SK-N-SH (cell line): ENCODE results near the gene SH3PXD2A. TPM values are rescaled to one million over a fixed set of nuclear protein-coding genes. Genes with fewer than 3 reads are reported as not detected.
A peak's percentile ranks its signal among the peaks of the same experiment; 100 is the strongest.

Experiments used
- CTCF ChIA-PET: fragments of 300-600, 350-600 bp; formaldehyde crosslinking; extraction: SDS; loops from one replicate; lab custom pipeline; 2021; lab: Yijun Ruan, JAX
- POLR2A ChIA-PET: fragments of 350-600 bp; sonication (Branson Sonifier 250); formaldehyde crosslinking; extraction: SDS; loops from one replicate; lab custom pipeline; 2020; ENCODE audit warnings: antibody characterized with exemption, inconsistent platforms; lab: Yijun Ruan, JAX
- DNase-seq: peaks from one replicate; pipeline ENCODE4 v3.0.0; 2012
- H2AFZ ChIP-seq: fragments of 200-600 bp; sonication (generic); 2 replicates; pipeline ENCODE4 v1.8.1; 2016; ENCODE audit warnings: antibody characterized with exemption, mild to moderate bottlenecking, low read depth
- H3F3A ChIP-seq: fragments of 200-600 bp; sonication (generic); replicated peaks from 2 replicates; pipeline ENCODE3; 2016; ENCODE audit warnings: antibody characterized with exemption, mild to moderate bottlenecking; ENCODE audit not compliant: insufficient read depth
- H3K27ac ChIP-seq, 2 experiments: fragments of 200-500 bp in 1 of 2; fragments of 200-600 bp in 1 of 2; sonication (Bioruptor generic) in 1 of 2; sonication (generic), shearing (Covaris generic) in 1 of 2; 2 replicates each; pipeline versions ENCODE4 v1.5.1 to v1.6.1; 2014 to 2016; ENCODE audit warnings: low read depth in 2 of 2, inconsistent platforms in 1 of 2, low read length in 1 of 2, mild to moderate bottlenecking in 1 of 2, mixed read lengths in 1 of 2
- H3K27me3 ChIP-seq: fragments of 200-600 bp; sonication (generic), shearing (Covaris generic); 2 replicates; pipeline ENCODE4 v1.6.1; 2016; ENCODE audit warnings: mixed run types; ENCODE audit not compliant: insufficient read depth
- H3K36me3 ChIP-seq, 2 experiments: fragments of 200-500 bp in 1 of 2; fragments of 200-600 bp in 1 of 2; sonication (Bioruptor generic) in 1 of 2; sonication (generic) in 1 of 2; replicated peaks in 1 of 2; 2 replicates each; pipeline versions ENCODE3 to v1.5.1; 2014 to 2016; ENCODE audit warnings: low read length in 1 of 2, mild to moderate bottlenecking in 1 of 2; ENCODE audit not compliant: insufficient read depth in 2 of 2, control insufficient read depth in 1 of 2
- H3K4me1 ChIP-seq, 2 experiments: fragments of 200-500 bp in 1 of 2; fragments of 200-600 bp in 1 of 2; sonication (Bioruptor generic) in 1 of 2; sonication (generic), shearing (Covaris generic) in 1 of 2; 2 replicates each; pipeline versions ENCODE4 v1.5.1 to v1.6.1; 2014 to 2016; ENCODE audit warnings: low read depth in 1 of 2, low read length in 1 of 2, mixed run types in 1 of 2; ENCODE audit not compliant: insufficient read depth in 2 of 2, control insufficient read depth in 1 of 2
- H3K4me2 ChIP-seq: fragments of 200-600 bp; sonication (generic), shearing (Covaris generic); 2 replicates; pipeline ENCODE4 v1.6.1; 2017; ENCODE audit warnings: mixed run types
- H3K4me3 ChIP-seq, 2 experiments: fragments of 200-500 bp in 1 of 2; fragments of 200-600 bp in 1 of 2; sonication (Bioruptor generic) in 1 of 2; sonication (generic), shearing (Covaris generic) in 1 of 2; 2 replicates each; pipeline versions ENCODE4 v1.5.1 to v1.8.1; 2014 to 2016; ENCODE audit warnings: low read depth in 2 of 2, inconsistent platforms in 1 of 2, low read length in 1 of 2, mild to moderate bottlenecking in 1 of 2, mixed read lengths in 1 of 2, moderate library complexity in 1 of 2
- H3K79me2 ChIP-seq: fragments of 200-600 bp; sonication (generic); 2 replicates; pipeline ENCODE4 v1.8.1; 2017; ENCODE audit warnings: mild to moderate bottlenecking; ENCODE audit not compliant: insufficient read depth
- H3K9ac ChIP-seq: fragments of 200-600 bp; sonication (generic); 2 replicates; pipeline ENCODE4 v1.6.1; 2017; ENCODE audit warnings: mixed run types
- H3K9me2 ChIP-seq: fragments of 200-600 bp; sonication (generic); 2 replicates; pipeline ENCODE4 v1.6.1; 2017; ENCODE audit warnings: mixed run types
- H3K9me3 ChIP-seq: fragments of 200-600 bp; sonication (generic); 2 replicates; pipeline ENCODE4 v1.6.1; 2017; ENCODE audit warnings: mixed run types, mild to moderate bottlenecking, moderate library complexity
- H4K20me1 ChIP-seq: fragments of 200-600 bp; sonication (generic); 2 replicates; pipeline ENCODE4 v1.6.1; 2017; ENCODE audit warnings: mild to moderate bottlenecking, mixed run types; ENCODE audit not compliant: insufficient read depth
- CHD2 ChIP-seq: fragments of 150-350 bp; IDR thresholded peaks from 2 replicates; pipeline ENCODE4 v1.6.1; 2018; ENCODE audit warnings: low read length; ENCODE audit not compliant: partially characterized antibody
- CTCF ChIP-seq: fragments of 200-600 bp; sonication (generic); IDR thresholded peaks from 2 replicates; pipeline ENCODE4 v1.6.1; 2017; ENCODE audit warnings: antibody characterized with exemption, mild to moderate bottlenecking, moderate library complexity
- ELF1 ChIP-seq: IDR thresholded peaks from 2 replicates; pipeline ENCODE4 v1.4.0; 2012
- EP300 ChIP-seq, 2 experiments: IDR thresholded peaks; 2 replicates each; pipeline versions ENCODE4 v1.4.0 to v1.6.1; 2012; ENCODE audit warnings: borderline replicate concordance in 1 of 2, low read depth in 1 of 2, low read length in 1 of 2
- EZH2phosphoT487 ChIP-seq: fragments of 200-600 bp; sonication (generic); IDR thresholded peaks from 2 replicates; pipeline ENCODE4 v1.6.1; 2017; ENCODE audit warnings: low read depth, mixed run types, mild to moderate bottlenecking, antibody characterized with exemption, moderate library complexity, borderline replicate concordance
- FOSL2 ChIP-seq: IDR thresholded peaks from 2 replicates; pipeline ENCODE4 v1.4.0; 2012; ENCODE audit warnings: low read depth, mild to moderate bottlenecking, moderate library complexity, borderline replicate concordance
- FOXJ3 ChIP-seq: sonication (generic); formaldehyde crosslinking; IDR thresholded peaks from 2 replicates; pipeline ENCODE4 v1.5.1; 2020; ENCODE audit warnings: mild to moderate bottlenecking, missing genetic modification reagents
- GATA2 ChIP-seq: sonication (generic); formaldehyde crosslinking; IDR thresholded peaks from 2 replicates; pipeline ENCODE4 v1.5.0; 2020; ENCODE audit warnings: mild to moderate bottlenecking, missing genetic modification reagents
- IRF3 ChIP-seq: fragments of 150-350 bp; IDR thresholded peaks from 2 replicates; pipeline ENCODE4 v1.6.1; 2016; ENCODE audit warnings: mild to moderate bottlenecking, low read depth, low read length
- MAX ChIP-seq: IDR thresholded peaks from 2 replicates; pipeline ENCODE4 v1.4.0; 2012; ENCODE audit warnings: low read depth
- MEF2A ChIP-seq: IDR thresholded peaks from 2 replicates; pipeline ENCODE4 v1.4.0; 2012; ENCODE audit warnings: low read depth, borderline replicate concordance
- NFIC ChIP-seq: IDR thresholded peaks from 2 replicates; pipeline ENCODE4 v1.4.0; 2012; ENCODE audit warnings: borderline replicate concordance
- REST ChIP-seq: IDR thresholded peaks from 2 replicates; pipeline ENCODE4 v1.6.1; 2012; ENCODE audit warnings: mild to moderate bottlenecking, low read depth, low read length, moderate library complexity
- RFX5 ChIP-seq: IDR thresholded peaks from 2 replicates; pipeline ENCODE4 v1.6.1; 2012; ENCODE audit warnings: mild to moderate bottlenecking, improper control_type of control experiment, low read length
- RXRA ChIP-seq: IDR thresholded peaks from 2 replicates; pipeline ENCODE4 v1.4.0; 2012; ENCODE audit warnings: low read depth, mild to moderate bottlenecking, borderline replicate concordance
- SMC3 ChIP-seq: IDR thresholded peaks from 2 replicates; pipeline ENCODE4 v1.6.1; 2012; ENCODE audit warnings: low read depth, low read length, improper control_type of control experiment
- TCF12 ChIP-seq: IDR thresholded peaks from 2 replicates; pipeline ENCODE4 v1.4.0; 2012
- USF1 ChIP-seq: IDR thresholded peaks from 2 replicates; pipeline ENCODE4 v1.4.0; 2012; ENCODE audit warnings: low read depth, borderline replicate concordance
- YY1 ChIP-seq: IDR thresholded peaks from 2 replicates; pipeline ENCODE4 v1.4.0; 2012; ENCODE audit warnings: low read depth, mild to moderate bottlenecking
- WGBS: methylation state at CpG from one replicate; pipeline ENCODE4 v1.1.6; 2017; ENCODE audit warnings: low lambda C conversion rate; 5-methylcytosine and 5-hydroxymethylcytosine counted together
- polyA plus RNA-seq, 3 experiments: library from polyadenylated mRNA; depleted of rRNA; stranded (reverse); fragments of >200 nt; gene quantifications; 2 replicates each; pipeline ENCODE4 v1.2.3, GENCODE V29; 2012

SH3PXD2A gene
- polyA plus RNA-seq, 1 of the 3 experiments (the other 2 are of a cell fraction): 2.5 TPM

- no peak overlapping the region for H2AFZ ChIP-seq
- no peak overlapping the region for H3K4me3 ChIP-seq
- no peaks in the 10 kb centered on the region for H3K36me3 ChIP-seq
- no peak overlapping the region for H3K4me2 ChIP-seq
- ChIA-PET CTCF (interaction anchor here (0.8 to 4.0 kb wide), 7 partner anchors 9 to 44 kb away, joined by 3 to 16 read pairs (median 4); no protein-coding TSS in a partner anchor), POLR2A (no interaction called here)
- no peak for DNase-seq
- H3K9ac ChIP-seq: no peak overlapping the region
- 79% methylated on average over 13 of the region's 13 CpGs for WGBS
- H3K9me3 ChIP-seq: no peaks in the 10 kb centered on the region
- no peak for TF ChIP-seq CHD2
- no peak for TF ChIP-seq RXRA
- no peak for TF ChIP-seq CTCF
- TF ChIP-seq USF1: no peak
- TF ChIP-seq YY1: no peak
- no peak for TF ChIP-seq EZH2phosphoT487
- TF ChIP-seq MEF2A: no peak
- no peak for TF ChIP-seq MAX
- TF ChIP-seq ELF1: no peak
- no peak for TF ChIP-seq NFIC
- TF ChIP-seq IRF3: no peak
- TF ChIP-seq SMC3: no peak
- TF ChIP-seq GATA2: no peak
- TF ChIP-seq FOXJ3 (CRISPR knock-in tag): no peak
- no peak for TF ChIP-seq TCF12
- no peak for TF ChIP-seq EP300 (IDR thresholded peaks at IDR 0.05; ENCODE audit: borderline replicate concordance in 1 of 2, low read depth in 1 of 2, low read length in 1 of 2)
- TF ChIP-seq REST: no peak
- no peak for TF ChIP-seq RFX5
- TF ChIP-seq FOSL2: no peak
- H4K20me1 ChIP-seq: no peaks in the 10 kb centered on the region
- no peaks in the 10 kb centered on the region for H3K79me2 ChIP-seq
- no peaks in the 10 kb centered on the region for H3K27me3 ChIP-seq
- peaks cover 15 to 37% of the 10 kb centered on the region in 2 experiments; a peak in 3 of 4 replicates for H3K4me1 ChIP-seq
- H3F3A ChIP-seq: no peaks in the 10 kb centered on the region
- H3K9me2 ChIP-seq: no peaks in the 10 kb centered on the region
- peak overlapping the region in 1 of 2 experiments; percentile 89; a peak in 1 of 4 replicates for H3K27ac ChIP-seq
Observed at GRCh38 chr10:103793920-103794883, 61.2 kb downstream of the SH3PXD2A start.
